ENCODE results near the gene CHST14. TPM values are rescaled to one million over a fixed set of nuclear protein-coding genes. Genes with fewer than 3 reads are reported as not detected.

The CHST14 gene
- polyA plus RNA-seq, 1 experiment = 19.8 TPM

DNA sequence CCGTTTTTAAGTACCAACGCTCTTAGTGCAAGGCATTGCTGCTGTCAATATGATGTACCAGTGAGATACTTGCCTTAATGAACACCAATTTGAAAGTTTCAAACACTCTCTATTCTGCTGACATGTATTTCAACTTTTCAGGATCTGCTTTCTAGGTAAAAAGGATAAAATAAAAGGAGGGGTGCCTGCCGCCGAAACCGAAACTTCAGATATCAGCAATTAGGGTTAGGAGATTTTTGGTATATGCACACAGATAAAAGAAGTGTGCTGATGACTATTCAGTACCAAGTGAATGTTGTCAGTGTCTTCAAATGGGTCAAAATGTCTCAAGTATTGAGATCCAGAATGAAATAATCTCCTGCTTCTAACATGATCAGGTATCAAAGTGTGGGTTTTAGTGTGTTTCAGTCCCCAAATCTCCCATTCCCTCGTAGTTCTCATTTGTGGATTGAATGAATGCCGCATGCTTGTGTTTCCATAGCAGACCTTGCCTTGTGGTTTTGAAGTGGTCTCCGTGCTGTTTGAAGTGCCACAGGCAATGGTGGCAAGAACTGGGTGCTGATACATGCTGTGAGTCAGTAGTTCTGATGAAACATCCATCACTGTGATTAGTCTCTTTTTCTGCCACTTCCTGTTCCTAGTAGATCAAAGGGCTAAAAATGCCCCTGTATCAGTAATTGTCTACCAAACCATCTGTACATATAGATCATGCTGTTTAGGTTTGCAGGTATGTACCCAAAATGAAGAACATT is 22.5 kb downstream of the CHST14 start:
- DNase-seq (ENCODE audit: low read depth, low spot score) = no peak
- no peak overlapping the region for H3K27ac ChIP-seq (ENCODE audit: low read depth, low read length)
- CTCF ChIA-PET = interaction anchor here (1.2 kb wide), 1 partner anchor 14 kb away, joined by 3 read pairs; no protein-coding TSS in a partner anchor
- TF ChIP-seq, protein P1, sequence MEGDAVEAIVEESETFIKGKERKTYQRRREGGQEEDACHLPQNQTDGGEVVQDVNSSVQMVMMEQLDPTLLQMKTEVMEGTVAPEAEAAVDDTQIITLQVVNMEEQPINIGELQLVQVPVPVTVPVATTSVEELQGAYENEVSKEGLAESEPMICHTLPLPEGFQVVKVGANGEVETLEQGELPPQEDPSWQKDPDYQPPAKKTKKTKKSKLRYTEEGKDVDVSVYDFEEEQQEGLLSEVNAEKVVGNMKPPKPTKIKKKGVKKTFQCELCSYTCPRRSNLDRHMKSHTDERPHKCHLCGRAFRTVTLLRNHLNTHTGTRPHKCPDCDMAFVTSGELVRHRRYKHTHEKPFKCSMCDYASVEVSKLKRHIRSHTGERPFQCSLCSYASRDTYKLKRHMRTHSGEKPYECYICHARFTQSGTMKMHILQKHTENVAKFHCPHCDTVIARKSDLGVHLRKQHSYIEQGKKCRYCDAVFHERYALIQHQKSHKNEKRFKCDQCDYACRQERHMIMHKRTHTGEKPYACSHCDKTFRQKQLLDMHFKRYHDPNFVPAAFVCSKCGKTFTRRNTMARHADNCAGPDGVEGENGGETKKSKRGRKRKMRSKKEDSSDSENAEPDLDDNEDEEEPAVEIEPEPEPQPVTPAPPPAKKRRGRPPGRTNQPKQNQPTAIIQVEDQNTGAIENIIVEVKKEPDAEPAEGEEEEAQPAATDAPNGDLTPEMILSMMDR (IDR thresholded peaks at IDR 0.05; ENCODE audit: low read depth, low read length) = no peak
- peaks cover 39% of the 10 kb centered on the region for H3K27me3 ChIP-seq (ENCODE audit: control insufficient read depth, insufficient read depth, low read length)
- H3K4me3 ChIP-seq (ENCODE audit: low read depth, low read length) = no peak overlapping the region
- H3K9me3 ChIP-seq (ENCODE audit: control insufficient read depth, insufficient read depth, low read length) = peaks cover 8% of the 10 kb centered on the region
- POLR2A ChIA-PET = no interaction called here

DNA sequence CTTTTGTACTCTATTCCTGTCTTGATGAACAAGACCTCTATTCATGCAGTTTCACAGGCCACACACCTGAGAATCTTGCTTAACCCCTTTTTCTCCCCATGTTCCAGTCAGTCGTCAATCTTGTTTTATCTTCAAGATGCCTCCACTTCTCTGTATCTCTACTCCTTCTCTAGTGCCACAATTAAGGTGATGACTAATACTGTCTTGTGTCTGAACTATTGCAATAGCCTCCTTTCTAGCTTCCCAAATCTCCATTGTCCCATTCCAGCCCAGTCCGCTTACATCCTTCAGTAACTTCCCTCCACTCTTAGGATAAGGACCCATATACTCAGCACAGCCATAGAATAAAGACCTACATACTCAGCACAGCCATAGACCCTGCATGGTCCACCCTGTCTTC is 24.7 kb downstream of the CHST14 start:
- TF ChIP-seq, protein P1 (IDR thresholded peaks at IDR 0.05; ENCODE audit: low read depth, low read length) = no peak
- Histone ChIP-seq H3K27ac (ENCODE audit: low read depth, low read length) (no peak overlapping the region), H3K9me3 (ENCODE audit: control insufficient read depth, insufficient read depth, low read length) (no peaks in the 10 kb centered on the region), H3K27me3 (ENCODE audit: control insufficient read depth, insufficient read depth, low read length) (peaks cover 45% of the 10 kb centered on the region), H3K4me3 (ENCODE audit: low read depth, low read length) (no peak overlapping the region)
- no peak for DNase-seq (ENCODE audit: low read depth, low spot score)
- ChIA-PET CTCF (no interaction called here), POLR2A (no interaction called here)

DNA sequence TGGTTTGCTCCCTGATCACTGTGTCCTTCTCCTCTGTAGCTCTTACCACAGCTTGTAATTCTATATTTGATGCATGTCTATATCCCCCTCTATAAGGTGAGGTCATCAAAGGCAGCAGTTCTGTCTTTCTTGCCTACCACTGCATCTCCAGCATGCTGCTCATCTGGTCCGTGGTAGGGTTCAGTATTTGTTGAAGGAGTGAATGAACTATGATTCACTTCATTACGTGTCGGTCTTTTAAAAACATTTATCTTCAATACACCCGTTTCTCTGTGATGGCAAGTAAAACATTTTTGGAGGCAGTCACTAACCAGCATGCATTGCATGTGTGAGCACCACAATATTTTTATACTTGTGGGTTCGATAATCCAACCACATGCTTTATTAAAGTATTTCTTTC is 27.6 kb downstream of the CHST14 start:
- ChIA-PET CTCF (interaction anchor here (1.1 to 1.3 kb wide), 2 partner anchors 9 to 359 kb away, joined by 3 to 4 read pairs; no protein-coding TSS in a partner anchor), POLR2A (no interaction called here)
- Histone ChIP-seq H3K27ac (ENCODE audit: low read depth, low read length) (no peak overlapping the region), H3K27me3 (ENCODE audit: control insufficient read depth, insufficient read depth, low read length) (peaks cover 38% of the 10 kb centered on the region), H3K9me3 (ENCODE audit: control insufficient read depth, insufficient read depth, low read length) (no peaks in the 10 kb centered on the region), H3K4me3 (ENCODE audit: low read depth, low read length) (no peak overlapping the region)
- TF ChIP-seq, protein P1 (IDR thresholded peaks at IDR 0.05; ENCODE audit: low read depth, low read length) = no peak
- peak; percentile 38 for DNase-seq (ENCODE audit: low read depth, low spot score)

DNA sequence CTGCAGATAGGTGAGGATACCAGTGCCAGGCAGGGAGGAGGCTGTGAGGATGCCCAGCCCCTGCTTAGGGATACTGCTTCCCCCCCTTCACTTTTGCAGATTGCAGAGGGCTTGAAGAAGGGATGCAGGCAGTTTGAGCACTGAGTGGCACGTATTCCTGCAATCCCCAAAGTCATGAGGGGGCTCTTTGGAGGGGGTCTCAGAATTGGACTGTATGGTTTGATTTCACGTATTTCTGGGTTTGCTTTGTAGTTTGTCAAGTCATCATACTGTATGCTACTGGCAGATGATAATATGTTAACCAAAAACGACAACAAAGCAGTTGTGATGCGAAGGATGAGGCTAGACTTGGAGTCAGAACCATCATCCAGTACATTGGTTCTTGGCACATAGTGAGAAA is 28.1 kb downstream of the CHST14 start:
- no peak overlapping the region for H3K4me3 ChIP-seq (ENCODE audit: low read depth, low read length)
- peaks cover 34% of the 10 kb centered on the region for H3K27me3 ChIP-seq (ENCODE audit: control insufficient read depth, insufficient read depth, low read length)
- TF ChIP-seq, protein P1 (IDR thresholded peaks at IDR 0.05; ENCODE audit: low read depth, low read length) = no peak
- CTCF ChIA-PET = interaction anchor here (1.1 to 1.3 kb wide), 2 partner anchors 8 to 358 kb away, joined by 3 to 4 read pairs; no protein-coding TSS in a partner anchor
- H3K9me3 ChIP-seq (ENCODE audit: control insufficient read depth, insufficient read depth, low read length) = no peaks in the 10 kb centered on the region
- H3K27ac ChIP-seq (ENCODE audit: low read depth, low read length) = no peak overlapping the region
- POLR2A ChIA-PET = no interaction called here
- no peak for DNase-seq (ENCODE audit: low read depth, low spot score)

DNA sequence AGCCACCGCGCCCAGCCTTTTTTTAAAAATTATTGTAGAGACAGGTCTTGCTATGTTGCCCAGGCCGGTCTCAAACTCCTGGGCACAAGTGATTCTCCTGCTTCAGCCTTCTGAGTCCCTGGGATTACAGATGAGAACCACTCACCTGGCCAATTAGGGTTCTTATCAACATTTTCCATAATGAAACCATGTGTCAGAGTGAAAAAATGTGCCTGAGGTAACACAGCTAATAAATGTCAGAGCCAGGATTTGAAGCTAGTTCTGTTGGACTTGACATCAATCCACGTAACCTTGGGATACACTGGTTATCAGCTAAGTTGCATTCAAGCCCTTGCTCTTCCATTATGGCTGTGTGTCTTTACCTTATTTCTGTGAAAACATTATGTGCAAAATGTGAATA is 29.1 kb downstream of the CHST14 start:
- peaks cover 26% of the 10 kb centered on the region for H3K27me3 ChIP-seq (ENCODE audit: control insufficient read depth, insufficient read depth, low read length)
- ChIA-PET POLR2A (no interaction called here), CTCF (interaction anchor here (0.5 kb wide), 1 partner anchor 30 kb away, joined by 4 read pairs; no protein-coding TSS in a partner anchor)
- no peaks in the 10 kb centered on the region for H3K9me3 ChIP-seq (ENCODE audit: control insufficient read depth, insufficient read depth, low read length)
- no peak overlapping the region for H3K4me3 ChIP-seq (ENCODE audit: low read depth, low read length)
- TF ChIP-seq, protein P1 (IDR thresholded peaks at IDR 0.05; ENCODE audit: low read depth, low read length) = no peak
- no peak overlapping the region for H3K27ac ChIP-seq (ENCODE audit: low read depth, low read length)
- no peak for DNase-seq (ENCODE audit: low read depth, low spot score)

Data from AG04450 (cell line).